H1 (cell line): Measurements from ENCODE around the gene RANBP6. TPM values are rescaled to one million over a fixed set of nuclear protein-coding genes. Genes with fewer than 3 reads are reported as not detected.

Experiments
- CTCF ChIA-PET: fragments of 300-600 bp; sonication (Branson Sonifier 250); formaldehyde crosslinking; loops from one replicate; lab custom pipeline; 2021; ENCODE audit not compliant: partially characterized antibody; lab: Charles Lee
- POLR2A ChIA-PET: fragments of 300-600 bp; sonication (Branson Sonifier 250); formaldehyde crosslinking; loops from one replicate; lab custom pipeline; 2021; ENCODE audit warnings: inconsistent platforms; ENCODE audit not compliant: partially characterized antibody; lab: Charles Lee
- DNase-seq, 2 experiments: peaks; one replicate each; pipeline versions ENCODE4 v3.0.0 to v3.0.0-alpha.2; 2010 to 2022; ENCODE audit warnings: low spot score in 2 of 2, low read depth in 1 of 2, mixed read lengths in 1 of 2
- FAIRE-seq: peaks from 2 replicates; lab custom pipeline; 2011; peaks lifted over from hg19 to GRCh38; lab: Jason Lieb, UNC
- H2AFZ ChIP-seq: 2 replicates; pipeline ENCODE4 v1.8.1; 2012; ENCODE audit warnings: low read length, inconsistent platforms
- H2AK5ac ChIP-seq: 2 replicates; pipeline ENCODE4 v1.6.1; 2013; ENCODE audit warnings: low read depth, low read length
- H2BK120ac ChIP-seq: replicated peaks from 2 replicates; pipeline ENCODE3; 2013; ENCODE audit warnings: low read depth, low read length, inconsistent platforms
- H2BK12ac ChIP-seq: 2 replicates; pipeline ENCODE4 v1.6.1; 2013; ENCODE audit warnings: low read depth, low read length
- H2BK15ac ChIP-seq: 2 replicates; pipeline ENCODE4 v1.6.1; 2013; ENCODE audit warnings: low read length
- H2BK20ac ChIP-seq: 2 replicates; pipeline ENCODE4 v1.6.1; 2013; ENCODE audit warnings: low read length
- H2BK5ac ChIP-seq: 2 replicates; pipeline ENCODE4 v1.6.1; 2013; ENCODE audit warnings: low read depth, low read length
- H3K14ac ChIP-seq: 2 replicates; pipeline ENCODE4 v1.6.1; 2013; ENCODE audit warnings: inconsistent platforms; ENCODE audit not compliant: insufficient read length
- H3K18ac ChIP-seq: 2 replicates; pipeline ENCODE4 v1.6.1; 2013; ENCODE audit warnings: low read length; ENCODE audit errors: extremely low read depth
- H3K23ac ChIP-seq: 2 replicates; pipeline ENCODE4 v1.6.1; 2013; ENCODE audit warnings: inconsistent platforms; ENCODE audit not compliant: insufficient read length
- H3K23me2 ChIP-seq: 2 replicates; pipeline ENCODE4 v1.6.1; 2013; ENCODE audit warnings: low read depth, low read length
- H3K27ac ChIP-seq: 2 replicates; pipeline ENCODE4 v1.6.1; 2011; ENCODE audit warnings: low read depth, low read length, inconsistent platforms
- H3K27me3 ChIP-seq, 4 experiments: replicated peaks in 1 of 4; 1 replicate in 1 of 4; 2 replicates in 3 of 4; pipeline versions ENCODE4 v1.6.1 to v1.8.1; 2011 to 2013; ENCODE audit warnings: low read length in 3 of 4, mild to moderate bottlenecking in 3 of 4, inconsistent platforms in 2 of 4, mixed read lengths in 2 of 4, moderate library complexity in 1 of 4; ENCODE audit not compliant: control insufficient read depth in 3 of 4, insufficient read depth in 3 of 4; ENCODE audit errors: extremely low read depth in 1 of 4
- H3K36me3 ChIP-seq, 4 experiments: 2 replicates each; pipeline versions ENCODE4 v1.6.1 to v1.8.1; 2011 to 2013; ENCODE audit warnings: mild to moderate bottlenecking in 4 of 4, low read length in 3 of 4, moderate library complexity in 2 of 4, control low read depth in 1 of 4, inconsistent platforms in 1 of 4; ENCODE audit not compliant: insufficient read depth in 4 of 4, control insufficient read depth in 2 of 4
- H3K4ac ChIP-seq: replicated peaks from 2 replicates; pipeline ENCODE3; 2013; ENCODE audit warnings: low read length, low read depth, mixed read lengths, inconsistent platforms; ENCODE audit not compliant: insufficient read length
- H3K4me1 ChIP-seq, 4 experiments: replicated peaks in 1 of 4; 1 replicate in 1 of 4; 2 replicates in 3 of 4; pipeline versions ENCODE4 v1.6.1 to v1.8.1; 2011 to 2013; ENCODE audit warnings: low read length in 3 of 4, inconsistent platforms in 2 of 4, mixed read lengths in 1 of 4; ENCODE audit not compliant: insufficient read depth in 4 of 4, control insufficient read depth in 3 of 4
- H3K4me2 ChIP-seq, 2 experiments: 2 replicates each; pipeline versions ENCODE4 v1.6.1 to v1.8.1; 2011 to 2013; ENCODE audit warnings: low read depth in 2 of 2, low read length in 2 of 2, control low read depth in 1 of 2, inconsistent platforms in 1 of 2, mild to moderate bottlenecking in 1 of 2; ENCODE audit not compliant: insufficient read depth in 1 of 2
- H3K4me3 ChIP-seq, 4 experiments: fragments of 200-600, 300-600 bp in 1 of 4; sonication (generic), shearing (Covaris generic), sonication (Bioruptor Twin) in 1 of 4; 2 replicates each; pipeline versions ENCODE4 v1.5.1 to v1.8.1; 2011 to 2016; ENCODE audit warnings: low read length in 4 of 4, low read depth in 3 of 4, control low read depth in 2 of 4, inconsistent platforms in 2 of 4, mild to moderate bottlenecking in 2 of 4, mixed read lengths in 1 of 4, moderate library complexity in 1 of 4; ENCODE audit not compliant: insufficient read depth in 2 of 4; ENCODE audit errors: extremely low read depth in 1 of 4
- H3K56ac ChIP-seq: replicated peaks from 2 replicates; pipeline ENCODE3; 2013; ENCODE audit warnings: low read depth, mild to moderate bottlenecking, mixed read lengths, low read length, inconsistent platforms; ENCODE audit not compliant: insufficient read length
- H3K79me1 ChIP-seq: 2 replicates; pipeline ENCODE4 v1.6.1; 2013; ENCODE audit warnings: low read depth, low read length, control low read depth
- H3K79me2 ChIP-seq, 2 experiments: 2 replicates each; pipeline versions ENCODE4 v1.6.1 to v1.8.1; 2012 to 2013; ENCODE audit warnings: low read length in 2 of 2, mild to moderate bottlenecking in 2 of 2, inconsistent platforms in 1 of 2; ENCODE audit not compliant: insufficient read depth in 2 of 2, control insufficient read depth in 1 of 2
- H3K9ac ChIP-seq, 4 experiments: replicated peaks in 1 of 4; 1 replicate in 1 of 4; 2 replicates in 3 of 4; pipeline versions ENCODE4 v1.6.1 to v1.8.1; 2011 to 2013; ENCODE audit warnings: low read depth in 3 of 4, low read length in 3 of 4, control low read depth in 2 of 4, mild to moderate bottlenecking in 2 of 4, moderate library complexity in 2 of 4, inconsistent platforms in 1 of 4; ENCODE audit errors: extremely low read depth in 1 of 4
- H3K9me3 ChIP-seq, 2 experiments: 2 replicates each; pipeline versions ENCODE4 v1.6.1 to v1.8.1; 2012 to 2013; ENCODE audit warnings: mild to moderate bottlenecking in 2 of 2, moderate library complexity in 2 of 2, control low read depth in 1 of 2, inconsistent platforms in 1 of 2, low read depth in 1 of 2, low read length in 1 of 2, mixed read lengths in 1 of 2; ENCODE audit not compliant: insufficient read depth in 2 of 2
- H4K20me1 ChIP-seq, 2 experiments: replicated peaks in 1 of 2; 2 replicates each; pipeline versions ENCODE3 to v1.8.1; 2011 to 2013; ENCODE audit warnings: inconsistent platforms in 2 of 2, low read length in 2 of 2, mild to moderate bottlenecking in 1 of 2; ENCODE audit not compliant: insufficient read depth in 2 of 2, control insufficient read depth in 1 of 2
- H4K5ac ChIP-seq: 2 replicates; pipeline ENCODE4 v1.6.1; 2013; ENCODE audit warnings: low read length, low read depth, mixed read lengths, inconsistent platforms; ENCODE audit not compliant: insufficient read length
- H4K8ac ChIP-seq: 2 replicates; pipeline ENCODE4 v1.8.0; 2013; ENCODE audit warnings: mild to moderate bottlenecking, moderate library complexity, low read length, inconsistent platforms; ENCODE audit not compliant: insufficient read depth; ENCODE audit errors: extremely low read depth
- H4K91ac ChIP-seq: replicated peaks from 2 replicates; pipeline ENCODE3; 2013; ENCODE audit warnings: low read length, mixed read lengths, inconsistent platforms; ENCODE audit not compliant: insufficient read length
- BRCA1 ChIP-seq: IDR thresholded peaks from 2 replicates; pipeline ENCODE4 v1.6.1; 2012; ENCODE audit warnings: low read depth, low read length, improper control_type of control experiment
- CBX8 ChIP-seq: fragments of 300-800, 300-1000 bp; sonication (generic); IDR thresholded peaks from 2 replicates; pipeline ENCODE4 v1.7.1; 2016; ENCODE audit warnings: low read depth, low read length, borderline replicate concordance
- CREB1 ChIP-seq: IDR thresholded peaks from 2 replicates; pipeline ENCODE4 v1.6.1; 2012; ENCODE audit warnings: inconsistent platforms
- CTBP2 ChIP-seq: IDR thresholded peaks from 2 replicates; pipeline ENCODE4 v1.7.0; 2011; ENCODE audit warnings: borderline replicate concordance, mild to moderate bottlenecking, moderate library complexity, mixed read lengths, low read length; ENCODE audit not compliant: insufficient read depth, insufficient read length
- EGR1 ChIP-seq: IDR thresholded peaks from 2 replicates; pipeline ENCODE4 v1.6.1; 2011; ENCODE audit warnings: low read depth, low read length, borderline replicate concordance
- HDAC6 ChIP-seq: IDR thresholded peaks from one replicate; pipeline ENCODE4 v1.7.1; 2012; ENCODE audit warnings: low read depth, mild to moderate bottlenecking, inconsistent platforms, low read length, moderate library complexity
- NANOG ChIP-seq: IDR thresholded peaks from 2 replicates; pipeline ENCODE4 v1.6.1; 2011; ENCODE audit warnings: low read length, low read depth, mild to moderate bottlenecking, inconsistent platforms; ENCODE audit not compliant: insufficient read depth, poor library complexity, severe bottlenecking
- RAD21 ChIP-seq, 2 experiments: IDR thresholded peaks in 1 of 2; conservative IDR thresholded peaks in 1 of 2; 2 replicates each; pipeline ENCODE4 v1.6.1; 2011; ENCODE audit warnings: low read depth in 2 of 2, low read length in 2 of 2, improper control_type of control experiment in 1 of 2, inconsistent platforms in 1 of 2, mild to moderate bottlenecking in 1 of 2, moderate library complexity in 1 of 2
- RFX5 ChIP-seq: IDR thresholded peaks from 2 replicates; pipeline ENCODE4 v1.6.1; 2011; ENCODE audit warnings: low read depth, low read length, improper control_type of control experiment, borderline replicate concordance
- RNF2 ChIP-seq: fragments of 200-900, 300-1000 bp; sonication (generic); IDR thresholded peaks from 2 replicates; pipeline ENCODE4 v1.7.1; 2016; ENCODE audit warnings: borderline replicate concordance, low read depth, mild to moderate bottlenecking, antibody characterized with exemption, low read length; ENCODE audit not compliant: poor library complexity, severe bottlenecking; ENCODE audit errors: missing control alignments
- SIN3A ChIP-seq, 2 experiments: IDR thresholded peaks in 1 of 2; conservative IDR thresholded peaks in 1 of 2; 2 replicates each; pipeline ENCODE4 v1.6.1; 2011 to 2012; ENCODE audit warnings: low read length in 2 of 2, improper control_type of control experiment in 1 of 2, low read depth in 1 of 2, mild to moderate bottlenecking in 1 of 2
- SIRT6 ChIP-seq: IDR thresholded peaks from one replicate; pipeline ENCODE4 v1.7.1; 2012; ENCODE audit warnings: low read length, inconsistent platforms
- SRF ChIP-seq: IDR thresholded peaks from 2 replicates; pipeline ENCODE4 v1.6.1; 2011; ENCODE audit warnings: mild to moderate bottlenecking, low read depth, low read length, moderate library complexity
- ZNF274 ChIP-seq: IDR thresholded peaks from 2 replicates; pipeline ENCODE4 v1.7.0; 2012; ENCODE audit warnings: low read length, borderline replicate concordance; ENCODE audit errors: extremely low read depth
- WGBS, 2 experiments: shearing (Covaris generic) in 1 of 2; methylation state at CpG; one replicate each; pipeline versions ENCODE4 v1.1.6 to v1.1.7; 2013 to 2015; ENCODE audit warnings: low lambda C conversion rate in 2 of 2, mixed read lengths in 2 of 2, inconsistent platforms in 1 of 2, low coverage in 1 of 2, missing lambda C conversion rate in 1 of 2; ENCODE audit not compliant: insufficient replicate concordance in 2 of 2, insufficient coverage in 1 of 2, insufficient read length in 1 of 2; ENCODE audit errors: extremely low coverage in 1 of 2, missing lambda C conversion rate in 1 of 2; 5-methylcytosine and 5-hydroxymethylcytosine counted together
- polyA plus RNA-seq, 7 experiments: library from polyadenylated mRNA; depleted of rRNA in 3 of 7; stranded (reverse) in 5 of 7; unstranded in 2 of 7; fragments of >200 nt in 5 of 7; fragments of 200-250 nt in 2 of 7; gene quantifications; 1 replicate in 5 of 7; 2 replicates in 1 of 7; 4 replicates in 1 of 7; pipeline versions ENCODE4 v1.2.1 to v1.2.3, GENCODE V29; 2011 to 2013; ENCODE audit warnings: missing spikeins in 2 of 7, mixed read lengths in 2 of 7
- total RNA-seq: library from RNA; stranded (reverse); fragmentation: NEBNext Ultra II Directional; extraction: Animal tissue kit (Norgen Biotek cat#: 25700); gene quantifications from 2 replicates; pipeline ENCODE4 v1.2.1, GENCODE V29; 2021

Gene RANBP6
- total and polyA plus RNA-seq, 2 of the 8 experiments (the other 6 are each of a cell fraction or from before 2014, with no cell fraction given) = 5.7 to 18.8 TPM

GRCh38 chr9:6048039-6048438 lies 32.6 kb upstream of the RANBP6 start:
- Histone ChIP-seq H4K8ac (no peak overlapping the region), H3K9ac (no peak overlapping the region), H2BK5ac (no peak overlapping the region), H3K27ac (no peak overlapping the region), H3K4me1 (0 out of 7 replicates have a peak, but pooled peaks cover 0 to under 1% (median 0%) of the 10 kb centered on the region in 4 experiments), H2BK15ac (no peak overlapping the region), H2AK5ac (no peak overlapping the region), H4K91ac (no peak overlapping the region), H3K4me3 (no peak overlapping the region), H3K14ac (no peak overlapping the region), H2AFZ (no peak overlapping the region), H3K4me2 (no peak overlapping the region), H3K18ac (no peak overlapping the region), H2BK12ac (no peak overlapping the region), H3K36me3 (no peaks in the 10 kb centered on the region), H3K9me3 (no peaks in the 10 kb centered on the region), H3K23ac (no peak overlapping the region), H3K79me2 (no peaks in the 10 kb centered on the region), H4K20me1 (no peaks in the 10 kb centered on the region), H3K4ac (no peak overlapping the region), H3K27me3 (no peaks in the 10 kb centered on the region), H3K23me2 (no peaks in the 10 kb centered on the region; the same call in 1 of the 2 replicates), H2BK20ac (no peak overlapping the region), H2BK120ac (no peak overlapping the region), H3K56ac (no peak overlapping the region), H4K5ac (no peak overlapping the region), H3K79me1 (no peaks in the 10 kb centered on the region)
- DNase-seq = no peak
- FAIRE-seq = no peak
- POLR2A ChIA-PET = no interaction called here
- CTCF ChIA-PET = interaction anchor here (0.8 to 3.2 kb wide), 5 partner anchors 24 to 258 kb away, joined by 3 to 26 read pairs (median 4); no protein-coding TSS in a partner anchor
- WGBS, 2 experiments = 64% methylated on average over 1 of the region's 1 CpG; no CpG with 5 or more reads in 1 of the 2 experiments
- TF ChIP-seq SRF = no peak
- no peak for TF ChIP-seq RNF2
- TF ChIP-seq ZNF274 = no peak
- TF ChIP-seq SIRT6 = no peak
- TF ChIP-seq SIN3A (conservative IDR thresholded peaks at IDR 0.05 in 1 of 2, IDR thresholded peaks at IDR 0.05 in 1 of 2; ENCODE audit: low read depth in 1 of 2, low read length in 2 of 2) = no peak
- no peak for TF ChIP-seq BRCA1
- no peak for TF ChIP-seq EGR1
- no peak for TF ChIP-seq RFX5
- no peak for TF ChIP-seq CTBP2
- TF ChIP-seq RAD21 (IDR thresholded peaks at IDR 0.05 in 1 of 2, conservative IDR thresholded peaks at IDR 0.05 in 1 of 2; ENCODE audit: low read depth in 2 of 2, low read length in 2 of 2) = no peak
- no peak for TF ChIP-seq HDAC6
- no peak for TF ChIP-seq NANOG
- no peak for TF ChIP-seq CBX8
- TF ChIP-seq CREB1 = no peak
